Fibroblast of pulmonary artery (primary cell): ENCODE results near the gene OR10A4.
"Not testable (repeated sequence)": the region's sequence is repeated elsewhere in the genome, so short reads cannot be mapped to it uniquely, and the experiment has no call there.

ENCODE experiments used
- DNase-seq: peaks from one replicate; pipeline ENCODE4 v3.0.0-alpha.2; 2010; ENCODE audit warnings: low read depth
- H3K4me3 ChIP-seq: replicated peaks from 2 replicates; pipeline ENCODE4 v1.5.1; 2011; ENCODE audit warnings: low read depth, mild to moderate bottlenecking, control low read depth, low read length, moderate library complexity
- CTCF ChIP-seq: IDR thresholded peaks from 2 replicates; pipeline ENCODE4 v1.5.1; 2011; ENCODE audit warnings: mild to moderate bottlenecking, control low read depth, low read length, inconsistent platforms; ENCODE audit errors: missing control alignments

The OR10A4 gene

GRCh38 chr11:6894097-6894496, 17.7 kb downstream of the OR10A4 start:
- DNase-seq = no peak
- TF ChIP-seq CTCF = no peak

GRCh38 chr11:6895010-6895409, 18.6 kb downstream of the OR10A4 start:
- DNase-seq = no peak
- H3K4me3 ChIP-seq = no peak overlapping the region
- TF ChIP-seq CTCF = no peak

More at GRCh38 chr11:6894097-6894496, 17.7 kb downstream of the OR10A4 start:
- H3K4me3 ChIP-seq = no peak overlapping the region

- TF ChIP-seq CTCF = no peak
- DNase-seq = no peak
- no peak overlapping the region for H3K4me3 ChIP-seq
These were observed 22.5 kb downstream of the OR10A4 start for GRCh38 chr11:6898911-6899310.

- peak; percentile 8 for DNase-seq
- peak; percentile 17 for TF ChIP-seq CTCF
These were observed 24.0 kb downstream of the OR10A4 start for GRCh38 chr11:6900327-6900999.

GRCh38 chr11:6904804-6905203, 28.4 kb downstream of the OR10A4 start:
- H3K4me3 ChIP-seq, DNase-seq: not testable (repeated sequence)

More at GRCh38 chr11:6900327-6900999, 24.0 kb downstream of the OR10A4 start:
- H3K4me3 ChIP-seq = no peak overlapping the region

- no peak for DNase-seq
- no peak overlapping the region for H3K4me3 ChIP-seq
- no peak for TF ChIP-seq CTCF
These were observed 35.0 kb downstream of the OR10A4 start for GRCh38 chr11:6911378-6911777.

GRCh38 chr11:6911948-6912347, 35.5 kb downstream of the OR10A4 start:
- H3K4me3 ChIP-seq = no peak overlapping the region
- peak; percentile 80 for DNase-seq
- no peak for TF ChIP-seq CTCF
